T follicular helper cell (primary cell): Measurements from ENCODE around the gene IL37.
"Not testable (repeated sequence)": the region's sequence is repeated elsewhere in the genome, so short reads cannot be mapped to it uniquely, and the experiment has no call there.

Experiments used
- DNase-seq: peaks from one replicate; pipeline ENCODE4 v3.0.0-alpha.2; 2020; ENCODE audit warnings: low read depth

The IL37 gene

DNA sequence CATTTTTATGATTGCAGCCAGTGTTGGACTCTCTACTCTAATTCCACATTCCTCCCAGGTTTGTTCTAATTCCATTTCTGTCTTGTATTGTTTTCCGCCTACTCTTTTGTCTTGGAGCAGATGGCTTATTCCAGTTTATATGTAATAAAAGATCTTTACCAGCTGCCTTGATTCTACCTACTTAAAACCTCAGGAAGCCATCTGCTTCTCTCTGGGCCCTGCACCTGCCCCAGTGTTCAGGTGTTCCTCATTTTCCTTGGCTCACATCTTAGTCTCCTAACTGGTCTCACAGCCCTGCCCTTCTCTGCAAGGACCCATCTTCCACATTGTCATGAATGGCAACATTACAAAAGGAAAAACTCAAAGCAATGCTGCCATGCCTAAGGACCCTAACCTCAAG, 21.0 kb upstream of the IL37 start:
- no peak for DNase-seq

DNA sequence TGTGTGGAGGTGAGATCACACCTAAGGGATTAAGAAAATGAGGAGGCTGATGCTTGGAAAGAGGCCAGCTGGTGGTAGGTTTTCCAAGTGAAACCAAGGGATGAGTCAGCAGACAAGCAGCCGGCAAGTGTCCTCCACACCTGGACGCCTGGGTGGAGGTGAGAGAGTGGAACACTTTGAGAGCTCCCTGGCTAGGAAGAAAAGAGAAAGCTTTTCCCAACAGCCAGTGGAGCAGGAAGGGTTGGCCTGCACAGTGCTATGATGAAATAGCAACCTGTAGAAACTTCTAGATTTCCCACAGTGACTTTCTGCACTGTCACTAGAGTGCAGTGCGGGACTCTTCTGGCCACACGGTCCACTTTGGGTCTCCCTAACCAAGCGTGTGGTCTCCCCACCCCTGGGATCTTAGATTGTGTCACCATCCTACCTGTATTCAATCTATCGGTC, 19.6 kb upstream of the IL37 start:
- DNase-seq, result no peak

DNA sequence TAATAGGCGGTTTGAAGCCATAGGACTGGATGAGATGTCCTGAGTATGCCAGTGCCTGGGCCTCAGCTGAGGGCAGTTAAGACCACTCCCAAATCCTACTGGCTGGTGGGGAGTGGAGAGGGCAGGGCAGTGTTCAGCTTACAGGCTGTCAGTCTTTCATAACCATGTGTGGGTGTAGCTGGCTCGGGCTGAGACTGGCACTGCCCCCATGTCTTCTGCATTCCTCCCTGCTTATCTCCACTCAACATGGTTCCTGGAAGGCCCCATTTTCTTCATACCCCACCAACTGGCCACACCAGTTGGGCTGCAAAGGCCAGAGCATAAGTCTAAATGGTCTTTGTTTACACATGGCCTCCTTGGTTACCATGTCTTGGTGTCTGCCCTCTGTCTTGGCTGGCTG, 17.2 kb upstream of the IL37 start:
- no peak for DNase-seq

DNA sequence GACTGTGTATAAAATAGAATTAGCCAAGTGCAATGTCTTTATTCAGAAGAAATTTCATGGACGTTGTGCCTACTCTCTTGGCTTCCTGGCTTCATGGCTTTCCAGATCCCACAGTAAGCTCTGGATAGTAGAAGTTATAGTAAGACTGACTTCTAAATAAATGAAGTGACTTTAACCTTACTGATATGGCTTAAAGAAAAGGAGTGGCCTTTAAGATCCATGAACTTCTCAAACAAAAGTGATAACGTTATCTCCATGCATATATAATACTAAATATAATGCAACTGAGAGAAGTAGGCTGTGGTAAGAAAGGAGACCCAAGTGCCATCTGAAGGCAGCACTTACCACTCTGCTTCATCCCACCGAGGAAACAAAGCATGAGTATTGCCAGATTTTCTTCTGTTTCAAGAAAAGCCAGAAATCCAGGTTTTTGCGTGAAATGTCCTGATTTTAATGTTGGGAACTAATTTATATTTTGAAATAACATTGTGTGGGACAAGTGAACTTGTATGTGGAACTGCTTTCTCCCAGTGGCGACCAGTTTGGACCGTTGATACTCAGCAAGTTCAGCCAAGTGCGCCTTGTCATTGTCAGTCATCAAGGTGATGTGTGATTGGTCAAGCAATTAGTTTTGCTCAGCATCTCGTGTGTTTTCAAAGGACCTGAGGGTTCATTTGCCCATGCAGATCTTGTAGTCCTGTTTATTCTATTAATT, 13.9 kb upstream of the IL37 start:
- no peak for DNase-seq

DNA sequence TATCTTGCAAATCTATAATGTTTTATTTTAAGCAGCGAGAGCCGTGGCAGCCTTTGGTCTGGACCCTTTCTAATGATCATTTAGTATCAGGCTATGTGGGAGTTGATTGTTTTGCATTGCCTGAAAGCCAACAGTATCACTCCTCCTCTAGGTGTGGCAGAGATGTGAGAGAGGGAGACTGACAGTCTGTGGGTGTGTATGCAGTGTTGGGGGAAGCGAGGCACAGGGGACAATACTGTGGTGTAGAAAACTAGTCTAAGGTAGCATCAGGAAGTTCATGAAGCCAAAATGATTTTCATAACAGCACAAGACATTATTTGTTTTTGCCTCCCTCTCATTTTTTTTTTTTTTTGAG, 13.4 kb upstream of the IL37 start:
- no peak for DNase-seq

DNA sequence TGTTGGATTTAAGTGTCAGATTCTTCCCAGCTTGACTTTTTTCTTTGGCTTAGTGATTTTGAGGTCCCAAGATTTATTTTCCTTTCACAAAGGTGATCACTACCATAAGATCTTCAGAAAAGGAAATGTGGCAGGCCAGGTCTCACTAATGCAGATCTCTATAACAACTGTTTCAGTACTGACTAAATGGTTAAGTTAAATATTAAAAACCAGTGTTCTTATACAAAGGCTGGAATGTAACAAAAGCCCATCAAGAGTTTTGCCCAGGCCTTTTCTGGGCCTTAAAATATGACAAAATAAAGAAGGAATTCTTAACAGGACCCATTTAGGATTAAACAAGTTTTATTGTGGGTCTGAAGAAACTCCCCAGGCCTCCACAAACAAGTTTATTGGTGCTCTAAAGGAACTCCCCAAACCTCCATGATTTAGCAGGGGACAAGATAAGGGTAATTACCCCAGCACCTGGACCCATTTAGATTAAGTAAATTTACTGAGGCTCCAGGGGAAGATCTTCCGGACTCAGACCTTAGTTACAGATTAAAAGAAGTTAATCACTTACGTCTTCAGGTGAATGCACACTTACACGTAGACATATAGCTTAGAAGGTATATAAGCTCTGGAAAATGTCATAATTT, 9.4 kb upstream of the IL37 start:
- not testable (repeated sequence) for DNase-seq

DNA sequence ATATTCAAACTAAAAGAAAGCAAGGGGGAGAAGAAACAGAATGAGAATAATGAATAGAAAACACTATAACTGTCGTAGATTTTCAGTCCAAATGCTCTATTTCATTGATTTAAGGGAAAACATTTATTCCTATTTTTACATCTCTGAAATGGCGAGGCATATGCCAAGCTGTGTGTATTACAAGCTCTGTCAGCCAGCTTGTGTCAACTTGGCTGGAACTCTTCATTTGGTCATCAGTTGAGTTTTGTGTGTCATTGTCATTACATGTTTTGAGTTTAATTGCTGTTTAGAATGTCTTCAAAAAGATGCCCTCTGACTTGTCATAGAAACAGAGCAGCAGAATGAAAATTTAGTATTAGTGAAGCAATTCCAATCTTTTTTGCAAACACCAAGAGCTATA, 8.1 kb upstream of the IL37 start:
- no peak for DNase-seq

DNA sequence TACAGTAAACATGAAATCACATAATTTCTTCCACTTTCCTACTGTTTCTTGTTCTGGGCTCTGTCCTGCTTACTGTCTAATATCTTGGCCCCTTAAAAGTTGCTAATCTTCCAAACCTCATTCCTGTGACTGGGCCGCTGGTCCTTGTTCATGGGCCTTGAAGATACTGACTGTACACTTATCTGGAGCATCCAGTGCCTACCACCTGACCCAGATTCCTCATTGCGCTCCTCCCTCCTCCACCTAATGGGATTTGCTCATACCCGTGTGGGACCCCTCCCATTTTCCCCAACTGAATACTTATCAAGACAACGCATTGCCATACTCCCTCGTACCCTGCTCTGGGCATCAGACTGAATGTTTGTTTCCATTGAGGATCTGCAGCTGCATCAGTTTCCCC, 6.1 kb upstream of the IL37 start:
- no peak for DNase-seq

DNA sequence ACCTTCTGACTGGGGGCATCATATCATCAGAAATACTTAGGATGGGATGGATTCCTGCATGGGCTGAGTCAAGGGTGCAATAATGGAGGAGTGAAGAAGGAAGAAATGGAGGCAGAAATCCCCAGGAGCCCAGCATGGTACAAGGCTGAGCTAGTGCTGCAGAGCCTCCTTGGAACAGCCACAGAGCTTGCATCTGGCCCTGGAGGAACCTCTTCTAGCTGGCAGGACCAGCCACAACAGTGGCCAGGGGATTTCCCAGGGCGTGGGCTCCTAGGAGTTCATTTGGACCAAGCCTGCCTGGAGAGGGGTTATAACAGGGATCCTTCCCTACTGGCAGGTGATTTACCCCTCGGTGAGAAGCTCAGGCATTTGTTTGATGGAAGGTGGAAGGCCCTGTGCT, 4.7 kb upstream of the IL37 start:
- no peak for DNase-seq

DNA sequence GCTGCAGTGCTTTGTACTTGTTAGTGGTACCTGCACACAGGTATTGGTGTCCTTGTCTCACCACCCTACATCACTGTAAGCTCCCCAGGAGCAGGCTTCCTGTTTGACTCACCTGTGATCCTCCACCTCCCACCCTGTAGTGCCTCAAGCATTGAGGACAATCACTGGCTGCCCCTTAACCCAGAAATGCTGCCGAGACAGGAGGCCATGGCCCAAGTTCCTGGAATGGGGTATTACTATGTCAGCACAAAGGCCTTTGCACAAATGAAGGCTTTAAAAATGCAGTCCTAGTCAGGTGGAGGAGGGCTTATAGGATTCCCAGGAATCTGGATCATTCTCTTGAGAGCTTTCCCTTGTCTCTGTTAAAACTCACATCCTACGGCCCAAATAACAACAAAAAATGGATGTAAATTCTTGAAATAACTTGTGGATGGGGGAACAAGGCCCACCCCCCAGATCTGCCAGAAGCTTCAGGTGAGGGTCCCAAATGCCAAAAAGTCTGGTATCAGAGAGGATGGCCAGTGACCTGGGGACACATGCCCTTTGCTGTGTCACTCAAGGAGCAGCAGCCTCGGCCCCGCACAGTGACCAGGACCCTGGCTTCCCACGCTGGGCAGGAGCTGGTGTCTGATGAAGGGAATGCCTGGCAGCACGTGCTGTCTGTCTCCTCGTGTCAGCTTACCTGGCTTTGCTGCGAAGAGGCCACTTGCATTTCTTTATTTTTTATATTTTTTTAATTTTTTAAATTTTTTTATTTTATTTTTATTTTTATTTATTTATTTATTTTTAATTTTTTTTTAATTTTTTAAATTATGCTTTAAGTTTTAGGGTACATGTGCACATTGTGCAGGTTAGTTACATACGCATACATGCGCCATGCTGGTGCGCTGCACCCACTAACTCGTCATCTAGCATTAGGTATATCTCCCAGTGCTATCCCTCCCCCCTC, 3.7 kb upstream of the IL37 start:
- DNase-seq, result no peak

DNA sequence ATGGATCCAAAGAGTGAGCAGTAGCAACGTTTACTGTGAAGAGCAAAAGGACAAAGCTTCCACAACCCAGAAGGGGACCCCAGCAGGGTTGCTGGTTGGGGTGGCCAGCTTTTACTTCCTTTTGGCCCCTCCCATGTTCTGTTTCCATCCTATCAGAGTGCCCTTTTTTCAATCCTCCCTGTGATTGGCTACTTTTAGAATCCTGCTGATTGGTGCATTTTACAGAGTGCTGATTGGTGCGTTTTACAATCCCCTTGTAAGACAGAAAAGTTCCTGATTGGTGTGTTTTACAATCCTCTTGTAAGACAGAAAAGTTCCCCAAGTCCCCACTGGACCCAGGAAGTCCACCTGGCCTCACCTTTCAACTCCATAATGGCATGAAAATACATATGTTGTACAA, 2.4 kb upstream of the IL37 start:
- not testable (repeated sequence) for DNase-seq

DNA sequence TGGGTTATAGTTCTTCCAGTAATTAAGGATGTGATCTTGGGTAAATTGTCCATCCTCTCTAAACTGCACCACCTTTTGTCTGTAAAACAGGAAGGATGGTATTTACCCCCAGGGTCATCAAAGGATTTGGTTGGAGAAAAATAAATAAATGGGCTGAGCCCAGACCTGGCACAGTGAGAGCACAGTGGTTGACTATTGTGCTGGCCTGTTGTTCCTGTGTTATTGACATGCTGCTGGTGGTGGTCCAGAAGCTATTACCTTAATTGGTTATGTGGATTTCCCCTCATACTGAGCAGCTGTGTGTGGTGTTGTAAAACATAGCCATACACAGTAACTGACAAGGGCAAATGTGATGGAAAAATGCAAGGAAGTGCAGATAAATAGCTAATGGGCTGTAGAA, 746 bp upstream of the IL37 start:
- DNase-seq, result no peak

DNA sequence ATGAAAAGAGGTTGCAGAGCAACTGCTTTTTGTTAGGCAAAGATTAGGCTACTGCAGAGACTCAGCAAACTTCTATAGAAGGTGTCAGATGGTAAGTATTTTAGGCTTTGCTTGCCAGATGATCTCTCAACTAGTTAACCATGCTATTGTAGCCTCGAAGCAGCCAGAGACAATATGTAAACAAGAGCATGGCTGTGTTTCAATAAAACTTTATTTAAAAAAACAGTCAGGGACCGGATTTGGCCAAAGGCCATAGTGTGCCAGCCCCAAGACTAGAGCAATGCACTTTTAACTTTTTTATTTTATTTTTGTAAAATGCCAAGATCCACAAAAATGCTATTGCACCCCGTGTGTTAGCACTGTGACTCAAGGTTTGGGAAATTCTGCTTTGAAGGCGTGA, 1.4 kb downstream of the IL37 start:
- DNase-seq, result no peak

DNA sequence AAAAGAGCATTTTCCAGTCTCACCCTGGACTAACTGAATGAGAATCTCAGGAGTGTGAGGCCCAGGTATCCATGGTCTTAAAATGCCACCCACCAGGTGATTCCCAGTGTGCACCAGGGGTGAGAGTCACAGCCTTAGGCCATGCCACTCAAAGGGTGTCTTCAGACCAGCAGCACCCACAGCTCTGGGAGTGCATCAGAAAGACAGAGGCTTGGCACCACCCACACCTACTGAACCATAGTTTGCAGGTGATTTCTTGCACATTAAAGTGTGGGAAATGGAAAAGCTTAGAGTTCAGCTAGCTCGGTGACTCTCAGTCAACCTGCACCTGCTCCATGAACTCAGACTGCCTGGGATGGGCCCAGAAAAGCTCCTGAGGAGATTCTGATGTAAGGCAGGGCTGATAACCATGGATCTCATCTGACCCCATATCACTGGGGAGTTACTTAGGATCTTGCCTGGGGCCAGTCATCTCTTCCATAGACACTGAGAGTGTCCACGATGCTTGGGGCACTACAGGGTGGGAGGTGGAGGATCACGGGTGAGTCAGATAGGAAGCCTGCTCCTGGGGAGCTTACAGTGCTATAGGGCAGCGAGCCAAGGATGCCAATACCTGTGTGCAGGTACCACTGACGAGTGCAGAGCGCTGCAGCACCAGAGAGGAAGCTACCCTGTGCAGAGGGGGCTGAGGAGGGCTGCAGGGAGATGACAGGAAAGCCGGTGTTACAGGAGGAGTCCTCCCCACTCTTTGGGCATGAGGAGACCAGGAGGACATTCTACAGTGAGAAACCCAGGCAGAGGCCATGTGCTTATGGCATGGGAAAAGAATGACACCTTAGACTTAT, 4.6 kb downstream of the IL37 start:
- DNase-seq, result no peak

DNA sequence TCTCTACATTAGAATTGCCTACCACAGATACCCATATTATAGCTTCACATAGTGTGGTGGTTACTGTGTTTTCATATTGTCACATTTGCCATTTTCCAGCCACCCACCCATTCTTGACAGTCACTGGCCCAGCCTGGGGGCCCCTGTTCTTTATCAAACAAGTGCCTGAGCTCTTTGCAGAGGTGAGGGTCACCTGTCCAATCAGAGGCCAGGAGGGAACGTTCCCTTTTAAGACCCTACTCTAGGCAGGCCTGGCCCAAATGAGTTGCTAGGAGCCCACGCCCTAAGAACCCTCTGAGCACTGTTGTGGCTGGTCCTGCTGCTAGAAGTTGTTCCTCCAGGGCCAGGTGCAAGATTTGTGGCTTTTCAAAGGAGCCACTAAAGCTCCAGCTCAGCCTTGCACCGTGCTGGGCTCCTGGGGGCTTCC, 5.2 kb downstream of the IL37 start:
- DNase-seq, result no peak

DNA sequence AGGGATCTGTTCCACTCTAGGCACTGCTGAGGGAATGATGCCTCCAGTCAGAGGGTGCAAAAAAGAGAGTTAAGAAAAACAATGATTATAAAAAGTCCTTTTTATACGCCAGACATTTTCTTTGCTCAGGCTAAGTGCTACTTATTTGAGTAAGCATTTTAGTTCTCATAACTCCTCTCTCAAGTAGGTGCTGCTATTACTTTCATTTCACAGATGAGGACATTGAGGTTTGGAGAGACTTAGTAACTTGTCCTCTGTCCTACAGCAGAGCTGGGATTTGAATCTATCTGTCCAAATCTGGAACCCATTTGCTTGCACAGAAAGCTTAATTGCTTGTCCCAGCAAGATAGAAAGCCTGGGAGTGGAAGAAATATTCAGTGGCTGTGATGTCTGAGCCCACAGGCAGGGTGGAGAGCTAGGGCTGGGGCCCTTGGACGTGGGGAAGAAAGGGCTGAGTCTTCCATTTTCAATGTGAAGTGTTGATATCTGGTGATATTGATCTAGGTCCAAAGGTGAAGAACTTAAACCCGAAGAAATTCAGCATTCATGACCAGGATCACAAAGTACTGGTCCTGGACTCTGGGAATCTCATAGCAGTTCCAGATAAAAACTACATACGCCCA, 5.8 kb downstream of the IL37 start:
- DNase-seq, result no peak

DNA sequence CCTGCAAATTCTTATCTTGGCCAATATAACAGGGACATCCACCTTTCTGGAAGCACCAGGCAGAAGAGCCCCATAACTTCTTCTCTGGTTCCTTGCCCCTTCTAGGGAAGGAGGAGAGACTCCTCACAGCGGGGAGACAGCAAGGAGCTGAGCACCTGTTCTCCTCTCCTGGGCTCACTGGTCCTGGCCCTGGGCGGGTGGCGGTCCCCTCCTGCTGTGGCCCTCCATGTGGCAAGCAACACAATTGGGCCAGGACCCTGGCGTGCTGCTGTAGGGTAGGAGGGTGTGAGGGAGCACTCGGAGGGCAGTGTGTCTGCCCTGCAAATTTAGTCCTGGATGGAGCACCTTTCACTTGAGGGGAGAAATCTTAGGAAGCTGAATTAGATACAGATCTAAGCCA, 6.9 kb downstream of the IL37 start:
- DNase-seq, result no peak

DNA sequence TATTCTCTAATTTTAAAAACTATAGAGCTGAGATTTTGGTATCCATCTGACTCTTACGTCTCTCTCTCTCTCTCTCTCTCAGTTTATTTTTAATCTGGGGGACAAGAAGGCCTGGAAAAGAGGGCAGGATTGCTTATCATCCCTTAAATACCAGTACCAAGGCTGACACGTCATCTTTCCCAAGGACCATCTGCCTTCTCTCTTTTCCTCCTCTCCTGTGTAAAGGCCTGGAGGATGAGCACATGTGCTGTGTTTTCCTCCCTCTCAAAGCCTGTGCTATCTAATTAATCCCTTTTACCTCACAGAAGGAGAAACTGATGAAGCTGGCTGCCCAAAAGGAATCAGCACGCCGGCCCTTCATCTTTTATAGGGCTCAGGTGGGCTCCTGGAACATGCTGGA, 7.3 kb downstream of the IL37 start:
- no peak for DNase-seq

DNA sequence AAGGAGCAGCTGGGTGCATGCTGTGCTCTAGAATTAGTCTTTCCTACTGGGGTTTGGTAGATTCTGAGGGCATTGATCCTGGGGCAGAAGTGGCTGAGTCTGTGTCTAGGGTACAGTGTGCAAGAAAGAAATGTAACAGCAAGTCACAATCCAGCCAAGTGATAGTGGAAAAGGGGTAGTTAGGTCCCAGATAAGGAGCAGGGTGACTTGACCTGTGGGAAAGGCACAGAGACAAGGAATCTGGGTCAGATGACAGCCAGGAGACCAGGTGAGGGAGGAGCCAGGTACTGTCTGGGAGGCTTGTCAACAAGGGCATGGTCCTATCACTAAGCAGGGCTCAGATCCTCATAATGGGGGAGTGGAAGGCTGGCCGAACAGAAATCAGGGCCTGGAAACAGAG, 8.1 kb downstream of the IL37 start:
- no peak for DNase-seq

DNA sequence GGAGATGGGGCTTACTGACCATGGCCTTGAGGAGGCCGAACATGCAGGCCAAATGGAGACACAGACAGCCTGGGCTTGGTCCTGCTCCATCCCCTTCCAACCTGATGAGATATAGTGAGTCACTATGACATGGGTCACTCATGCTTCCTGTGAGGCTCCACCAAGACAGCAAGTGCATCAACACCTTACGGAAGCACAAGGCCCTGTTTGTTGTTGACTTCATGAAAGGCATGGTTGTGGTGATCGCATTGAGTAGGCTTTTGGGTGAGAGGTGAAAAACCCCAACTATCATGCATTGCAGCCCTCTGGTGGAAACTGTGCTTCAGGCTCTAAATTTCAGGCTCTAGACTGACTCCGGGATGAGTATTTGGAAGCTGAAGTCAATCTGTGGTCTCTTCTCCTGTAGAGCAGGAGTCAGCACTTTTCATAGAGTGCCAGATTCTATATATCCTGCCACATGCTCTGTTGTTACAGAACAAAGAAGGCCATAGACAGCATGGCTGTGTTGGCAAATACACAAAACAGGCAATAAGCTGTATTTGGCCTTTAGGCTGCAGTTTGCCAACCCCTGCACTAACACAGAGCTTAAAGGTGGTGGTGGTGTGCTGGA, 10.1 kb downstream of the IL37 start:
- no peak for DNase-seq

DNA sequence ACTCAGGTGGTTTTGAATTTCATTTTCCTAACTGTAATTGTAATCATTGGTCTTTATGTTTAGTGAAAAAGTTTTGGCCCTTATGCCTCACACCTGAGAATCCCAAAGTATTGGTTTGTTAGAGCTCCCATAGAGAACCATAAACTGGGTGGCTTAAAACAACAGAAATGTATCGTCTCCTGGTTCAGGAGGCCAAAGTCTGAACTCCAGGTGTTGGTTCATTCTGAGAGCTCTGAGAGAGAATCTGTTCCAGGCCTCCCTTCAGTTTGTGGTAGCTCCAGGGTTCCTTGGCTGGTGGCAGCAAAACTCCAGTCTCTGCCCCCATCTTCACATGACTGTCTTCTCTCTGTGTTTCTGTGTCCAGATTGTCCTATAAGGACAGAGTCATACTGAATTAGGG, 11.0 kb downstream of the IL37 start:
- no peak for DNase-seq
